HG02970 (cell line): ENCODE measurements around the gene SCN5A.

Source experiments
- ATAC-seq: cut with Tn5 transposase; IDR thresholded peaks from one replicate; pipeline ENCODE4 v1.9.1; 2021; ENCODE audit warnings: mild to moderate bottlenecking, moderate library complexity, moderate number of reproducible peaks; ENCODE audit not compliant: unreplicated experiment, low FRiP score

Gene SCN5A

GRCh38 chr3:38603731-38604131, 45.8 kb downstream of the SCN5A start:
- no peak for ATAC-seq

- ATAC-seq: no peak
Measured at GRCh38 chr3:38602576-38603250, 46.8 kb downstream of the SCN5A start.

- ATAC-seq: no peak
Measured at GRCh38 chr3:38601956-38602550, 47.4 kb downstream of the SCN5A start.

GRCh38 chr3:38600551-38600950, 48.9 kb downstream of the SCN5A start:
- ATAC-seq: no peak

- no peak for ATAC-seq
Measured at GRCh38 chr3:38599886-38600285, 49.6 kb downstream of the SCN5A start.

GRCh38 chr3:38598791-38599190, 50.7 kb downstream of the SCN5A start:
- no peak for ATAC-seq

- no peak for ATAC-seq
Measured at GRCh38 chr3:38597502-38598060, 51.9 kb downstream of the SCN5A start.

GRCh38 chr3:38595393-38595792, 54.1 kb downstream of the SCN5A start:
- ATAC-seq: no peak

GRCh38 chr3:38590521-38590920, 59.0 kb downstream of the SCN5A start:
- no peak for ATAC-seq

- ATAC-seq: no peak
Measured at GRCh38 chr3:38588995-38589937, 60.2 kb downstream of the SCN5A start.

GRCh38 chr3:38588371-38588971, 61.0 kb downstream of the SCN5A start:
- no peak for ATAC-seq

- no peak for ATAC-seq
Measured at GRCh38 chr3:38587548-38588131, 61.8 kb downstream of the SCN5A start.

GRCh38 chr3:38586546-38587520, 62.7 kb downstream of the SCN5A start:
- no peak for ATAC-seq

- ATAC-seq: no peak
Measured at GRCh38 chr3:38585791-38586420, 63.6 kb downstream of the SCN5A start.

GRCh38 chr3:38583688-38584087, 65.8 kb downstream of the SCN5A start:
- no peak for ATAC-seq

- no peak for ATAC-seq
Measured at GRCh38 chr3:38582941-38583645, 66.4 kb downstream of the SCN5A start.

GRCh38 chr3:38582316-38582715, 67.2 kb downstream of the SCN5A start:
- ATAC-seq: no peak

- ATAC-seq: no peak
Measured at GRCh38 chr3:38581774-38582173, 67.7 kb downstream of the SCN5A start.
